Endothelial cell of umbilical vein (primary cell): ENCODE results near the gene SOD3. TPM values are rescaled to one million over a fixed set of nuclear protein-coding genes. Genes with fewer than 3 reads are reported as not detected.

Experiments used
- BruUV-seq: library from RNA; stranded (reverse); fragments of 400-500 nt; replicated peaks from 2 replicates; lab custom pipeline; 2021; lab: Mats Ljungman, UMichigan
- CTCF ChIA-PET: fragments of 300-600, 350-600 bp; sonication (Branson Sonifier 250); formaldehyde crosslinking; loops from one replicate; lab custom pipeline; 2021; ENCODE audit warnings: antibody characterized with exemption, inconsistent platforms; lab: Charles Lee
- POLR2A ChIA-PET: fragments of 300-600, 350-600 bp; sonication (Branson Sonifier 250); formaldehyde crosslinking; loops from one replicate; lab custom pipeline; 2021; ENCODE audit warnings: antibody characterized with exemption, inconsistent platforms; lab: Charles Lee
- DNase-seq: peaks from one replicate; pipeline ENCODE4 v3.0.0-alpha.2; 2011; ENCODE audit warnings: low read depth, low spot score
- FAIRE-seq: peaks from 2 replicates; lab custom pipeline; 2011; peaks lifted over from hg19 to GRCh38; lab: Jason Lieb, UNC
- H2AFZ ChIP-seq: 2 replicates; pipeline ENCODE4 v1.6.0; 2012; ENCODE audit warnings: low read depth, low read length, control low read depth, inconsistent platforms
- H3K27ac ChIP-seq: 2 replicates; pipeline ENCODE4 v1.5.1; 2011; ENCODE audit warnings: low read depth, mild to moderate bottlenecking, control low read depth, low read length, moderate library complexity; ENCODE audit not compliant: insufficient read depth
- H3K27me3 ChIP-seq, 2 experiments: 2 replicates each; pipeline versions ENCODE4 v1.6.0 to v1.6.1; 2011; ENCODE audit warnings: low read length in 2 of 2, mixed read lengths in 1 of 2; ENCODE audit not compliant: control insufficient read depth in 2 of 2, insufficient read depth in 2 of 2
- H3K36me3 ChIP-seq, 2 experiments: 2 replicates in 1 of 2; 3 replicates in 1 of 2; pipeline ENCODE4 v1.5.1; 2011; ENCODE audit warnings: low read length in 2 of 2, mild to moderate bottlenecking in 1 of 2, moderate library complexity in 1 of 2; ENCODE audit not compliant: control insufficient read depth in 2 of 2, insufficient read depth in 2 of 2; ENCODE audit errors: extremely low read depth in 1 of 2
- H3K4me1 ChIP-seq: 3 replicates; pipeline ENCODE4 v1.5.1; 2011; ENCODE audit warnings: mild to moderate bottlenecking, low read length; ENCODE audit not compliant: control insufficient read depth, insufficient read depth; ENCODE audit errors: extremely low read depth
- H3K4me2 ChIP-seq: 2 replicates; pipeline ENCODE4 v1.6.1; 2011; ENCODE audit warnings: low read length, control low read depth, mixed read lengths; ENCODE audit not compliant: insufficient read depth
- H3K4me3 ChIP-seq, 3 experiments: fragments of 200-600 bp in 1 of 3; sonication (generic), shearing (Covaris generic) in 1 of 3; replicated peaks in 1 of 3; 2 replicates each; pipeline ENCODE4 v1.5.1; 2011 to 2016; ENCODE audit warnings: control low read depth in 3 of 3, low read length in 3 of 3, mild to moderate bottlenecking in 2 of 3, inconsistent platforms in 1 of 3, low read depth in 1 of 3, moderate library complexity in 1 of 3; ENCODE audit not compliant: insufficient read depth in 1 of 3
- H3K79me2 ChIP-seq: 2 replicates; pipeline ENCODE4 v1.6.0; 2012; ENCODE audit warnings: low read length, inconsistent platforms; ENCODE audit not compliant: control insufficient read depth, insufficient read depth
- H3K9ac ChIP-seq: replicated peaks from 2 replicates; pipeline ENCODE3; 2011; ENCODE audit warnings: low read length, control low read depth; ENCODE audit not compliant: insufficient read depth; ENCODE audit errors: extremely low read depth
- H3K9me1 ChIP-seq: replicated peaks from 3 replicates; pipeline ENCODE4 v1.6.0; 2011; ENCODE audit warnings: mild to moderate bottlenecking, low read length; ENCODE audit not compliant: control insufficient read depth, insufficient read depth; ENCODE audit errors: extremely low read depth
- H3K9me3 ChIP-seq: replicated peaks from 2 replicates; pipeline ENCODE4 v1.5.1; 2012; ENCODE audit warnings: low read length, inconsistent platforms; ENCODE audit not compliant: control insufficient read depth, insufficient read depth
- H4K20me1 ChIP-seq: replicated peaks from 2 replicates; pipeline ENCODE3; 2011; ENCODE audit warnings: mild to moderate bottlenecking, low read length; ENCODE audit not compliant: control insufficient read depth, insufficient read depth; ENCODE audit errors: extremely low read depth
- CTCF ChIP-seq, 2 donors: IDR thresholded peaks; 1 replicate in 1 of 2; 2 replicates in 1 of 2; pipeline ENCODE4 v1.5.1; 2011; ENCODE audit warnings: low read length in 2 of 2, mild to moderate bottlenecking in 2 of 2, moderate library complexity in 2 of 2, control low read depth in 1 of 2, inconsistent platforms in 1 of 2, low read depth in 1 of 2; ENCODE audit not compliant: insufficient read depth in 1 of 2; ENCODE audit errors: extremely low read depth in 1 of 2
- EZH2 ChIP-seq: IDR thresholded peaks from 2 replicates; pipeline ENCODE4 v1.6.1; 2012; ENCODE audit warnings: borderline replicate concordance, low read depth, mild to moderate bottlenecking, moderate library complexity, low read length, inconsistent platforms; ENCODE audit not compliant: severe bottlenecking
- FOS ChIP-seq: IDR thresholded peaks from 2 replicates; pipeline ENCODE4 v1.6.1; 2011; ENCODE audit warnings: mild to moderate bottlenecking, low read length, moderate library complexity, borderline replicate concordance; ENCODE audit not compliant: insufficient read depth
- GATA2 ChIP-seq: IDR thresholded peaks from 2 replicates; pipeline ENCODE4 v1.7.0; 2011; ENCODE audit warnings: low read depth, mild to moderate bottlenecking, moderate library complexity, mixed read lengths, low read length; ENCODE audit not compliant: insufficient read length, insufficient read depth
- JUN ChIP-seq: IDR thresholded peaks from 2 replicates; pipeline ENCODE4 v1.6.1; 2011; ENCODE audit warnings: borderline replicate concordance, low read depth; ENCODE audit not compliant: insufficient read length, insufficient read depth
- MYC ChIP-seq: IDR thresholded peaks from one replicate; pipeline ENCODE4 v1.6.1; 2011; ENCODE audit warnings: mild to moderate bottlenecking, low read depth, low read length
- POLR2A ChIP-seq: IDR thresholded peaks from 2 replicates; pipeline ENCODE4 v1.6.1; 2012; ENCODE audit warnings: low read depth, mild to moderate bottlenecking, control low read depth, low read length
- POLR2AphosphoS5 ChIP-seq: IDR thresholded peaks from 2 replicates; pipeline ENCODE4 v1.6.1; 2012; ENCODE audit warnings: low read depth, mild to moderate bottlenecking, control low read depth, low read length, moderate library complexity; ENCODE audit not compliant: insufficient read depth
- dilution Hi-C: fragments of 300-500 bp; cut with MboI; formaldehyde crosslinking; loops from one replicate; pipeline ENCODE4 v1.15.0; 2019; ENCODE audit warnings: low sequenced_read_pairs; ENCODE audit not compliant: extremely low pct_ligation_motif_present
- intact Hi-C: fragments of 100-400 bp; cut with micrococcal nuclease; formaldehyde crosslinking; loops from one replicate; pipeline ENCODE4 v1.10.0; 2022
- polyA plus RNA-seq, 4 experiments: library from polyadenylated mRNA; depleted of rRNA in 3 of 4; stranded (reverse) in 3 of 4; unstranded in 1 of 4; fragments of >200 nt; gene quantifications; 2 replicates each; pipeline versions ENCODE4 v1.2.1 to v1.2.3, GENCODE V29; 2011 to 2012; ENCODE audit warnings: missing spikeins in 1 of 4
- total RNA-seq: library from RNA; stranded (reverse); gene quantifications from 2 replicates; pipeline ENCODE4 v1.2.3, GENCODE V29; 2021
- TF ChIP-seq, protein P1 (sequence below): IDR thresholded peaks from 2 replicates; pipeline ENCODE4 v1.6.1; 2011; ENCODE audit not compliant: insufficient read depth, insufficient read length

SOD3 gene
- total and polyA plus RNA-seq, 2 donors (not counting 3 experiments of a cell fraction or from before 2014, with no cell fraction given) = not detected

DNA sequence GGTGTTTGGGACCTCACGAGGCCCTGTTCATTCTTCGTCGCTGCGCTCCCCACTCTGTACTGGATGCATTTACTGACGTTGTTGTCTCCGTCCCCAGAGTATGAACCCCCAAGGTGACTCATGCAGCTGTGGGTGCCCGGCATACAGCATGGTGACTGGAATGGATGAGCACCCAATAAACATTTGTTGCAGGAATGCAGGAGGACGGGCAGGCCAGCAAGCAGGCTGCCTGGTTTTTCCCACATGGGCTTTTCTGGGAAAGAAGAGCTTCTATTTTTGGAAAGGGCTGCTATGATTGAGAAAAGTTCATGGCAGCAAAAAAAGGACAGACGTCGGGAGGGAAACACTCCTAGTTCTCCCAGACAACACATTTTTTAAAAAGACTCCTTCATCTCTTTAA is 893 bp upstream of the SOD3 start:
- FAIRE-seq (no peak), DNase-seq (no peak)
- TF ChIP-seq POLR2AphosphoS5 (no peak), EZH2 (no peak), MYC (no peak), POLR2A (no peak), JUN (no peak), GATA2 (no peak), CTCF (IDR thresholded peaks at IDR 0.05; ENCODE audit: extremely low read depth in 1 of 2, insufficient read depth in 1 of 2, low read depth in 1 of 2, low read length in 2 of 2) (no peak), FOS (no peak)
- TF ChIP-seq, protein P1, sequence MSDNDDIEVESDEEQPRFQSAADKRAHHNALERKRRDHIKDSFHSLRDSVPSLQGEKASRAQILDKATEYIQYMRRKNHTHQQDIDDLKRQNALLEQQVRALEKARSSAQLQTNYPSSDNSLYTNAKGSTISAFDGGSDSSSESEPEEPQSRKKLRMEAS = no peak
- Histone ChIP-seq H3K9me1 (no peaks in the 10 kb centered on the region), H3K4me2 (no peak overlapping the region), H3K9ac (no peak overlapping the region), H3K27me3 (peaks cover 26 to 35% of the 10 kb centered on the region in 2 experiments), H3K27ac (no peak overlapping the region), H3K79me2 (no peaks in the 10 kb centered on the region), H2AFZ (no peak overlapping the region), H3K36me3 (no peaks in the 10 kb centered on the region), H3K4me1 (no peaks in the 10 kb centered on the region), H3K4me3 (no peak overlapping the region), H3K9me3 (no peaks in the 10 kb centered on the region), H4K20me1 (no peaks in the 10 kb centered on the region)
- POLR2A ChIA-PET = no interaction called here
- CTCF ChIA-PET = interaction anchor here (1.3 to 2.0 kb wide), 2 partner anchors 9 to 306 kb away, joined by 4 to 6 read pairs; no protein-coding TSS in a partner anchor
- dilution Hi-C loops (no loop called here), intact Hi-C loops (no loop called here)
- no TSS peak for BruUV-seq
